A549 (cell line): ENCODE data around the gene MMS19. TPM values are rescaled to one million over a fixed set of nuclear protein-coding genes. Genes with fewer than 3 reads are reported as not detected.

Experiments used
- ATAC-seq, 2 experiments: fragments of 200-7000 bp in 1 of 2; fragments of >200 bp in 1 of 2; cut with Nextera tagmentation in 1 of 2; cut with Tn5 transposase in 1 of 2; 3 replicates each; pipeline versions ENCODE4 v1.8.0 to v1.9.1; 2018 to 2020; ENCODE audit warnings: mild to moderate bottlenecking in 1 of 2, moderate library complexity in 1 of 2
- CTCF ChIA-PET: fragments of 300-600 bp; sonication (Branson Sonifier 250); formaldehyde crosslinking; extraction: SDS; loops from one replicate; lab custom pipeline; 2021; ENCODE audit warnings: antibody characterized with exemption, inconsistent platforms; lab: Yijun Ruan, JAX
- POLR2A ChIA-PET: fragments of 350-600 bp; formaldehyde crosslinking; extraction: SDS; loops from one replicate; lab custom pipeline; 2021; ENCODE audit warnings: antibody characterized with exemption, inconsistent platforms; lab: Yijun Ruan, JAX
- DNase-seq, 2 experiments: peaks; one replicate each; pipeline versions ENCODE4 v3.0.0 to v3.0.0-alpha.2; 2011 to 2016; ENCODE audit warnings: low read depth in 1 of 2, low spot score in 1 of 2
- FAIRE-seq: peaks from 2 replicates; lab custom pipeline; 2011; peaks lifted over from hg19 to GRCh38; lab: Jason Lieb, UNC
- H3K27ac ChIP-seq, 2 experiments: fragments of >200 bp; sonication (Bioruptor Twin); formaldehyde crosslinking; 3 replicates each; pipeline ENCODE4 v1.5.1; 2016 to 2017
- H3K4me1 ChIP-seq: fragments of >200 bp; sonication (Bioruptor Twin); formaldehyde crosslinking; 3 replicates; pipeline ENCODE4 v1.6.1; 2016
- H3K4me2 ChIP-seq: fragments of >200 bp; sonication (Bioruptor Twin); formaldehyde crosslinking; 3 replicates; pipeline ENCODE4 v1.6.1; 2016
- H3K4me3 ChIP-seq: fragments of >200 bp; sonication (Bioruptor Twin); formaldehyde crosslinking; 3 replicates; pipeline ENCODE4 v1.5.1; 2016
- H3K9me3 ChIP-seq: fragments of >200 bp; sonication (Bioruptor Twin); formaldehyde crosslinking; 3 replicates; pipeline ENCODE4 v1.6.1; 2016
- CEBPB ChIP-seq, 2 experiments: fragments of >200 bp in 1 of 2; sonication (Bioruptor Twin) in 1 of 2; formaldehyde crosslinking in 1 of 2; IDR thresholded peaks; 2 replicates each; pipeline ENCODE4 v1.6.1; 2012 to 2016
- EP300 ChIP-seq, 2 experiments: fragments of >200 bp; sonication (Bioruptor Twin); formaldehyde crosslinking; IDR thresholded peaks; 2 replicates in 1 of 2; 3 replicates in 1 of 2; pipeline ENCODE4 v1.6.1; 2016 to 2017
- ESRRA ChIP-seq: fragments of 150-350 bp; IDR thresholded peaks from 2 replicates; pipeline ENCODE4 v1.6.1; 2014; ENCODE audit warnings: mild to moderate bottlenecking, low read length, borderline replicate concordance
- HOXA7 ChIP-seq: fragments of 250-450 bp; sonication (Bioruptor Pico); IDR thresholded peaks from 2 replicates; pipeline ENCODE4 v1.5.0; 2020; ENCODE audit warnings: mild to moderate bottlenecking, moderate library complexity
- JUN ChIP-seq, 2 experiments: fragments of >200 bp; sonication (Bioruptor Twin); formaldehyde crosslinking; IDR thresholded peaks; 2 replicates in 1 of 2; 3 replicates in 1 of 2; pipeline ENCODE4 v1.6.1; 2016 to 2017
- MAZ ChIP-seq: fragments of 150-350 bp; IDR thresholded peaks from 2 replicates; pipeline ENCODE4 v1.6.1; 2014; ENCODE audit warnings: antibody characterized with exemption, low read depth, low read length, borderline replicate concordance
- POLR2A ChIP-seq: IDR thresholded peaks from 2 replicates; pipeline ENCODE4 v1.6.1; 2012; ENCODE audit warnings: mild to moderate bottlenecking, low read length
- RAD21 ChIP-seq, 2 experiments: fragments of >200 bp in 1 of 2; sonication (Bioruptor Twin) in 1 of 2; formaldehyde crosslinking in 1 of 2; IDR thresholded peaks in 1 of 2; conservative IDR thresholded peaks in 1 of 2; 2 replicates in 1 of 2; 3 replicates in 1 of 2; pipeline ENCODE4 v1.6.1; 2012 to 2018; ENCODE audit warnings: inconsistent platforms in 1 of 2
- RARB ChIP-seq: fragments of 250-450 bp; sonication (Bioruptor Pico); IDR thresholded peaks from 2 replicates; pipeline ENCODE4 v1.8.0; 2021; ENCODE audit warnings: mild to moderate bottlenecking, moderate library complexity
- SMC3 ChIP-seq: fragments of >200 bp; sonication (Bioruptor Twin); formaldehyde crosslinking; IDR thresholded peaks from 3 replicates; pipeline ENCODE4 v1.6.1; 2018; ENCODE audit warnings: inconsistent platforms
- ZC3H11A ChIP-seq: fragments of 450-650 bp; IDR thresholded peaks from 2 replicates; pipeline ENCODE4 v1.6.1; 2014; ENCODE audit warnings: antibody characterized with exemption, mild to moderate bottlenecking
- WGBS: methylation state at CpG from one replicate; pipeline ENCODE4 v1.1.6; 2017; ENCODE audit errors: missing lambda C conversion rate; 5-methylcytosine and 5-hydroxymethylcytosine counted together
- polyA plus RNA-seq, 4 experiments: library from polyadenylated mRNA; depleted of rRNA in 3 of 4; stranded (reverse); fragments of >200 nt; fragmentation: RNase III in 1 of 4; extraction: RNeasy Plus Mini Kit Qiagen cat#74134 plus additional on column Dnase treatment in 1 of 4; gene quantifications; 2 replicates in 3 of 4; 3 replicates in 1 of 4; pipeline ENCODE4 v1.2.3, GENCODE V29; 2011 to 2017
- TF ChIP-seq, protein P1 (sequence below): IDR thresholded peaks from 2 replicates; pipeline ENCODE4 v1.6.1; 2012; ENCODE audit warnings: low read depth, borderline replicate concordance
- TF ChIP-seq, protein P2 (sequence below): IDR thresholded peaks from 2 replicates; pipeline ENCODE4 v1.6.1; 2012
- TF ChIP-seq, protein P3 (sequence below): fragments of 450-650 bp; IDR thresholded peaks from 2 replicates; pipeline ENCODE4 v1.6.1; 2014; ENCODE audit warnings: antibody characterized with exemption
- TF ChIP-seq, protein P4 (sequence below): fragments of 250-450 bp; sonication (Bioruptor Pico); IDR thresholded peaks from 2 replicates; pipeline ENCODE4 v1.5.0; 2020; ENCODE audit warnings: low read depth, mild to moderate bottlenecking, moderate library complexity
- TF ChIP-seq, protein P5 (sequence below): fragments of >200 bp; sonication (Bioruptor Twin); formaldehyde crosslinking; IDR thresholded peaks from 2 replicates; pipeline ENCODE4 v1.6.1; 2016
- TF ChIP-seq, protein P6 (sequence below): fragments of 200-600 bp; sonication (generic); IDR thresholded peaks from 2 replicates; pipeline ENCODE4 v1.6.1; 2016; ENCODE audit warnings: antibody characterized with exemption, mild to moderate bottlenecking, moderate library complexity

MMS19 gene
- polyA plus RNA-seq, 2 of the 4 experiments (the other 2 are of a cell fraction) = 60.6 to 65.6 TPM

DNA sequence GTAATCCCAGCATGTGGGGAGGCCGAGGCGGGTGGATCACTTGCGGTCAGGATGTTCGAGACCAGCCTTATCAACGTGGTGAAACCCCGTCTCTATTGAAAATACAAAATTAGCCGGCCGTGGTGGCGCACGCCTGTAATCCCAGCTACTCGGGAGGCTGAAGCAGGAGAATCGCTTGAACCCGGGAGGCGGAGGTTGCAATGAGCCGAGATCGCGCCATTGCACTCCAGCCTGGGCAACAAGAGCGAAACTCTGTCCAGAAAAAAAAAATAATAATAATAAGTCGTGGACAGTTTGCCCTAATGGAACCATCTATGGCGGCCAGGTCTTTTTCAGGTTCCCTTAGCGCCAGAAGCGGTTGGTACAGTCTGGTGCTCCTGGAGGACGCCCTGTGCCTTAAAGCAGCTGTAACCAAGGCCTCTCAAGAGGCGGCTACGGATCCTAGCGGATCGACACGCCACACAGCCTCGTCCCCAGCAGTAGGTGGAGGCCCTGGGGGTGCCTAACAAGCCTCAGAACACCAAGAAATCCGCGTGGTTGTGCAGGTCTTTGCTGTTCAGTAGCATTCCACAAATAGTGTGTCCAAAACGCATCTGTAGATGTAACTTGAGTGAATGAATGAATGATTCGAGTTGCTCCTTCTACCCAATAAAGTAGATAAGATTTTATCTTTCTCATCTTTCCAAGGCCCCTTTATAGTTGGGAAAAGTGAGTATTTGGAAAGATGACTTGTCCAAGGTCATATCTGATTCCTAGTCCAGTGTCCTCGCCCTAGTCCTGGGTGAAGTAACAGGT is 71.2 kb downstream of the MMS19 start:
- ChIA-PET POLR2A (interaction anchor here (0.8 kb wide), 1 partner anchor 26 kb away, joined by 5 read pairs; the partner anchor contains the start of gene RRP12), CTCF (interaction anchor here (0.6 to 1.6 kb wide), 3 partner anchors 21 to 153 kb away, joined by 3 to 6 read pairs (median 3); partner anchors contain the start of gene ANKRD2)
- DNase-seq (peak in 1 of 2 experiments; percentile 40), FAIRE-seq (no peak), ATAC-seq (peak; percentile 49 to 56; a peak in 5 of 6 replicates)
- whole genome bisulfite sequencing = 3% methylated on average over 34 of the region's 34 CpGs
- H3K27ac ChIP-seq = peak overlapping the region; percentile 82 to 90
- H3K4me1 ChIP-seq = peaks cover 17% of the 10 kb centered on the region; the same call in 2 of the 3 replicates
- H3K4me2 ChIP-seq = peak overlapping the region; percentile 72
- no peaks in the 10 kb centered on the region for H3K9me3 ChIP-seq
- TF ChIP-seq SMC3 (no peak), MAZ (no peak), JUN (IDR thresholded peaks at IDR 0.05) (no peak; a peak in 1 of 5 replicates), ZC3H11A (no peak), EP300 (IDR thresholded peaks at IDR 0.05) (no peak), RAD21 (conservative IDR thresholded peaks at IDR 0.05 in 1 of 2, IDR thresholded peaks at IDR 0.05 in 1 of 2) (no peak), HOXA7 (CRISPR knock-in tag) (no peak), RARB (no peak), POLR2A (no peak), CEBPB (IDR thresholded peaks at IDR 0.05) (no peak), ESRRA (no peak)
- TF ChIP-seq, protein P1, sequence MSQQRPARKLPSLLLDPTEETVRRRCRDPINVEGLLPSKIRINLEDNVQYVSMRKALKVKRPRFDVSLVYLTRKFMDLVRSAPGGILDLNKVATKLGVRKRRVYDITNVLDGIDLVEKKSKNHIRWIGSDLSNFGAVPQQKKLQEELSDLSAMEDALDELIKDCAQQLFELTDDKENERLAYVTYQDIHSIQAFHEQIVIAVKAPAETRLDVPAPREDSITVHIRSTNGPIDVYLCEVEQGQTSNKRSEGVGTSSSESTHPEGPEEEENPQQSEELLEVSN = no peak
- TF ChIP-seq, protein P2, sequence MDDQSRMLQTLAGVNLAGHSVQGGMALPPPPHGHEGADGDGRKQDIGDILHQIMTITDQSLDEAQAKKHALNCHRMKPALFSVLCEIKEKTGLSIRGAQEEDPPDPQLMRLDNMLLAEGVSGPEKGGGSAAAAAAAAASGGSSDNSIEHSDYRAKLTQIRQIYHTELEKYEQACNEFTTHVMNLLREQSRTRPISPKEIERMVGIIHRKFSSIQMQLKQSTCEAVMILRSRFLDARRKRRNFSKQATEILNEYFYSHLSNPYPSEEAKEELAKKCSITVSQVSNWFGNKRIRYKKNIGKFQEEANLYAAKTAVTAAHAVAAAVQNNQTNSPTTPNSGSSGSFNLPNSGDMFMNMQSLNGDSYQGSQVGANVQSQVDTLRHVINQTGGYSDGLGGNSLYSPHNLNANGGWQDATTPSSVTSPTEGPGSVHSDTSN = no peak
- TF ChIP-seq, protein P3, sequence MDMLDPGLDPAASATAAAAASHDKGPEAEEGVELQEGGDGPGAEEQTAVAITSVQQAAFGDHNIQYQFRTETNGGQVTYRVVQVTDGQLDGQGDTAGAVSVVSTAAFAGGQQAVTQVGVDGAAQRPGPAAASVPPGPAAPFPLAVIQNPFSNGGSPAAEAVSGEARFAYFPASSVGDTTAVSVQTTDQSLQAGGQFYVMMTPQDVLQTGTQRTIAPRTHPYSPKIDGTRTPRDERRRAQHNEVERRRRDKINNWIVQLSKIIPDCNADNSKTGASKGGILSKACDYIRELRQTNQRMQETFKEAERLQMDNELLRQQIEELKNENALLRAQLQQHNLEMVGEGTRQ = no peak
- TF ChIP-seq, protein P4, sequence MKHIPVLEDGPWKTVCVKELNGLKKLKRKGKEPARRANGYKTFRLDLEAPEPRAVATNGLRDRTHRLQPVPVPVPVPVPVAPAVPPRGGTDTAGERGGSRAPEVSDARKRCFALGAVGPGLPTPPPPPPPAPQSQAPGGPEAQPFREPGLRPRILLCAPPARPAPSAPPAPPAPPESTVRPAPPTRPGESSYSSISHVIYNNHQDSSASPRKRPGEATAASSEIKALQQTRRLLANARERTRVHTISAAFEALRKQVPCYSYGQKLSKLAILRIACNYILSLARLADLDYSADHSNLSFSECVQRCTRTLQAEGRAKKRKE (CRISPR knock-in tag) = no peak
- TF ChIP-seq, protein P5, sequence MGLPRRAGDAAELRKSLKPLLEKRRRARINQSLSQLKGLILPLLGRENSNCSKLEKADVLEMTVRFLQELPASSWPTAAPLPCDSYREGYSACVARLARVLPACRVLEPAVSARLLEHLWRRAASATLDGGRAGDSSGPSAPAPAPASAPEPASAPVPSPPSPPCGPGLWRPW = no peak
- TF ChIP-seq, protein P6, sequence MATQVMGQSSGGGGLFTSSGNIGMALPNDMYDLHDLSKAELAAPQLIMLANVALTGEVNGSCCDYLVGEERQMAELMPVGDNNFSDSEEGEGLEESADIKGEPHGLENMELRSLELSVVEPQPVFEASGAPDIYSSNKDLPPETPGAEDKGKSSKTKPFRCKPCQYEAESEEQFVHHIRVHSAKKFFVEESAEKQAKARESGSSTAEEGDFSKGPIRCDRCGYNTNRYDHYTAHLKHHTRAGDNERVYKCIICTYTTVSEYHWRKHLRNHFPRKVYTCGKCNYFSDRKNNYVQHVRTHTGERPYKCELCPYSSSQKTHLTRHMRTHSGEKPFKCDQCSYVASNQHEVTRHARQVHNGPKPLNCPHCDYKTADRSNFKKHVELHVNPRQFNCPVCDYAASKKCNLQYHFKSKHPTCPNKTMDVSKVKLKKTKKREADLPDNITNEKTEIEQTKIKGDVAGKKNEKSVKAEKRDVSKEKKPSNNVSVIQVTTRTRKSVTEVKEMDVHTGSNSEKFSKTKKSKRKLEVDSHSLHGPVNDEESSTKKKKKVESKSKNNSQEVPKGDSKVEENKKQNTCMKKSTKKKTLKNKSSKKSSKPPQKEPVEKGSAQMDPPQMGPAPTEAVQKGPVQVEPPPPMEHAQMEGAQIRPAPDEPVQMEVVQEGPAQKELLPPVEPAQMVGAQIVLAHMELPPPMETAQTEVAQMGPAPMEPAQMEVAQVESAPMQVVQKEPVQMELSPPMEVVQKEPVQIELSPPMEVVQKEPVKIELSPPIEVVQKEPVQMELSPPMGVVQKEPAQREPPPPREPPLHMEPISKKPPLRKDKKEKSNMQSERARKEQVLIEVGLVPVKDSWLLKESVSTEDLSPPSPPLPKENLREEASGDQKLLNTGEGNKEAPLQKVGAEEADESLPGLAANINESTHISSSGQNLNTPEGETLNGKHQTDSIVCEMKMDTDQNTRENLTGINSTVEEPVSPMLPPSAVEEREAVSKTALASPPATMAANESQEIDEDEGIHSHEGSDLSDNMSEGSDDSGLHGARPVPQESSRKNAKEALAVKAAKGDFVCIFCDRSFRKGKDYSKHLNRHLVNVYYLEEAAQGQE = no peak
- H3K4me3 ChIP-seq = peak overlapping the region; percentile 73
